ENCODE results near the gene MYL2.
"Not testable (repeated sequence)": the region's sequence is repeated elsewhere in the genome, so short reads cannot be mapped to it uniquely, and the experiment has no call there.

MYL2 gene, protein sequence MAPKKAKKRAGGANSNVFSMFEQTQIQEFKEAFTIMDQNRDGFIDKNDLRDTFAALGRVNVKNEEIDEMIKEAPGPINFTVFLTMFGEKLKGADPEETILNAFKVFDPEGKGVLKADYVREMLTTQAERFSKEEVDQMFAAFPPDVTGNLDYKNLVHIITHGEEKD

DNA sequence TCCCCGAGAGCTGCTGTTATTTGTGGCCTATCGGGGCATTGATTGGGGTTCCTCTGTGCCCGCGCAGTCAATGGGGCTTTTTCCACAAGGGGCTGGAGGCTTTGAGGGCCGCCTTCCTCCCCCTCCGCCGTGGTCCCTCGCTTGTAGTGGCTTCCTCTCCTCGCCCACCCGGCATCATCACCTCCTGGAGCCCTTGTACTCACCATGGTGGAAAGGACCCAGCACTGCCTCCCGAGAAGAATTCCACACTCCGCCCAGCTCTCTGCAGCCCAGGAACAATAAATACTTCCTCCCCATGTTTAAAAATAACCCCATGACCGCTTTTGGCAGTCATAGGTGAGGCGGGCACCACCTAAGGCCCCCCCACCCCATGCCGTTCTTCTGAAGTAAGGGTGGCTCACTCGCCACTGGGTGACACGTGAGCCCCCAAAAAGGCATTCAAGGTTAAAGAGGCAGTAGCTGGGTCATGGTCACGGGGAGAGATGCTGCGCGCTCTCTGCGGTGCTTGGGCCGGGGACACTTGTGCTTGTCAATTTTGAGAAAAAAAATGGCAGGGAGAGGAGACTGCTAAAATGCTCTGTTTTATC lies at the start of gene MYL2:
TSS of gene MYL2 (minus strand) at position 256 of the 587 bp plus-strand sequence. CDS start at position 206, 50 bp downstream.
- no peak for DNase-seq

DNA sequence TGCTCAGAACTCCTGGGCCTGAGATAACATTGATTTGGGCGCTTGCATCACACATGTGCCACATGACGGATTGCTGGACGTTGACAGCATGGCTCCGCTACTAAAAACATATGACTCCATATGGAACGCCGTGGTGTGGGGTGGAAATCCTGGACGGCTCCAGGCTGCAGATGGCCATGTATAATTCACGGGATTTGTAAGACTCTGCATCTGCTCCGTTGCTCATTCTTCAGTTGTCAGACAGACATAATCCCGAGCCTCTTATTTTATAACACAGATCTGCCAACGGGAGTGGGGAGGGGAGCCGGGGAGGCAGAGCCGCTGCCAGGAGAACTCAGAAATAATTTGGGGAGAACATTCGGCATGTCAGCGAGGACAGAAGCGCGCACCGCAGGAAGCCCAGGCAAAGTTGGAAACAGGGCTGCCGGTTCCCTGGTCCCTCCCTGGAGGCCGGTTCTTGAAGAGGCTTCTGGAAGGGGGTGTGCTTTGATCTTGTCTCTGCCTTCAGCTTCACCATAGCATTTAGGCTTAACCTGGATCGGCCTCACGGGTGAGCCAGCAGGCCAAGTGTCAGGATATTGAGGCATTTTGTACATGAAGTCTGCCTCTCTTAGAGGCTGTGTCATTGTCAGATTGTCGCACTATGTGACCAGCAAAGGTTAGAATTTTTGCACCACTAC lies 45.8 kb upstream of the MYL2 start:
- no peak for DNase-seq

DNA sequence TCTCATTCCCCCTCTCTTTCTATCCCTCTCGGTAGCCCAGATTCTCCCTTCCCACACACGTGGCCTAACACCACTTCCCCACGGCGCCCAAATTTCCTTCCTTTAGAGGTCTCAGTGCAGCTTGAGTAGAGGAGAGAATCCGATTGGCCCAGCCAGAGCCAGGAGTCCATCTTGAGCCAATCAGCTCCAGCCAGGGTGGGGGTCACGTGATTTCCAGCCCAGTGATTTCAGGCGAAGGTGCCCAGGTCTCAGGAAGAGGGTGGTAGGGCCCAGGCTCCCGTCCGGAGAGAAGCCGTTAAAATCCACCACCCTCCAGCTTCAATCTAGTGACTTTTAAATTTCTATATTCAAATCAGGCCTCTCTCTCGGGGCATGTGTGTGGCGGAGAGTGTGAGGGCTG lies 45.2 kb upstream of the MYL2 start:
- DNase-seq, result no peak

DNA sequence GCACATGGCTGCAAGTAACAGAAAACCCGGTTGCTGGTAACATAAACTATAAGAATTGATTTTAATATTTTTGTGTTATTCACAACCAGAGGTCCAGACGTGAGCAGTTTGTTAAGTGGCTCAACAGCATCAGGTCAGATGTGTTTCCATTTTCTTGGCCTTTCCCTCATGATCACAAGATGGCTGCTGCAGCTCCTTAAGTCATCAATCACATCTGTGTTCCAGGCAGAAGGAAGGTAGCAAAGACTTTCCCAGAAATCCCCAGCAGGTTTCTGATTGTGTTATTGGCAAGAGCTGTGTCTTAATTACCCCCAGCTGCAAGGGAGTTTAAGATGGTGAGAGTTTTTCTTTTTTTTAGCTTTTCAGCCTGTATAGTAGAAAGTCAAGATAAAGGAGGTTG lies 40.4 kb upstream of the MYL2 start:
- DNase-seq, result no peak

DNA sequence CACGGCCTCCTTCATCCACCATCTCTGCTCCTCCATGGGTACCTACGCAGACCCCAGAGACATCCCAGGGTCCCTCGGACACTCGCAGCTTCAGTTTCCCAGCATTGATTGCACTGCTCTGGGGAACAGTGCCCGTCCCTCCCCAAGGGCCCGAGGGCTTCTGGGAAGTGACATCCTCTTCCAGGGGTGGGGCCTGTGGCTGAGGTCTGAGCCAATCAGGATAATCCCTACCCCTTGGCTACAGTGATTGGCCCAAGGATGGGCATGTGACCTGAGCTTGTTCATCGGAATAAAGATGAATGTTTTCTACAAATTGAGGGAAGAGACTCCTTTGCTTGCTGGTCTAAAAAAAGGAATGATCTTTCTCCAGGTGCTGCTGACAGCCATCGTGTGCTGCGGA lies 37.3 kb upstream of the MYL2 start:
- DNase-seq, result no peak

DNA sequence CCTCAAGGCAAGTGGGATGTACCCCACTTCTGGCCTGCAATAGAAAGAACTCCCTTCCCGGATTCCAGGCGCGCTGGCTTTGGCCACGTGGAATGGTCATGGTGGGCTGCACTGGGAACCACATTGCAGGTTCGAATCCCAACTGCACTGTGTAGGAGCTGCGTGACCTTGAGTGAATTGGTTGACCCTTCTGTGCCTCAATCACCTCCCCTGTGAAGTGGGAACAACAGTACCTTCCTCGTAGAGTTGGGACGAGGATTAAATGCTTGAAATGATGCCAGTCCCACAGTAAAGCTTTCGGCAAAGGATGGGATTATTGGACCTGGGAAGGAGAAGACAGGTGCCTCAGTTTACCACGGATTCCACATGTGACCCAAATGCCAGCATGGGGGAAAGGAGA lies 36.8 kb upstream of the MYL2 start:
- no peak for DNase-seq

DNA sequence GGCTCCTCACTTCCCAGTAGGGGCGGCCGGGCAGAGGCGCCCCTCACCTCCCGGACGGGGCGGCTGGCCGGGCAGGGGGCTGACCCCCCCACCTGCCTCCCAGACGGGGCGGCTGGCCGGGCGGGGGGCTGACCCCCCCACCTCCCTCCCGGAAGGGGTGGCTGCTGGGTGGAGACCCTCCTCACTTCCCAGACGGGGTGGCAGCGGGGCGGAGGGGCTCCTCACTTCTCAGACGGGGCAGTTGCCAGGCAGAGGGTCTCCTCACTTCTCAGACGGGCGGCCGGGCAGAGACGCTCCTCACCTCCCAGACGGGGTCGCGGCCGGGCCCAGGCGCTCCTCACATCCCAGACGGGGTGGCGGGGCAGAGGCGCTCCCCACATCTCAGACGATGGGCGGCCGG lies 30.5 kb upstream of the MYL2 start:
- DNase-seq, result not testable (repeated sequence)

DNA sequence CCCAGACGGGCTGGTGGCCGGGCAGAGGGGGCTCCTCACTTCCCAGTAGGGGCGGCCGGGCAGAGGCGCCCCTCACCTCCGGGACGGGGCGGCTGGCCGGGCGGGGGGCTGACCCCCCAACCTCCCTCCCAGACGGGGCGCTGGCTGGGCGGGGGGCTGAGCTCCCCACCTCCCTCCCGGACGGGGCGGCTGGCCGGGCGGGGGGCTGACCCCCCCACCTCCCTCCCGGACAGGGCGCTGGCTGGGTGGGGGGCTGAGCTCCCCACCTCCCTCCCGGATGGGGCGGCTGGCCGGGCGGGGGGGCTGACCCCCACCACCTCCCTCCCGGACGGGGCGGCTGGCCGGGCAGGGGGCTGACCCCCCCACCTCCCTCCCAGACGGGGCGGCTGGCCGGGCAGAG lies 30.1 kb upstream of the MYL2 start:
- DNase-seq, result not testable (repeated sequence)

DNA sequence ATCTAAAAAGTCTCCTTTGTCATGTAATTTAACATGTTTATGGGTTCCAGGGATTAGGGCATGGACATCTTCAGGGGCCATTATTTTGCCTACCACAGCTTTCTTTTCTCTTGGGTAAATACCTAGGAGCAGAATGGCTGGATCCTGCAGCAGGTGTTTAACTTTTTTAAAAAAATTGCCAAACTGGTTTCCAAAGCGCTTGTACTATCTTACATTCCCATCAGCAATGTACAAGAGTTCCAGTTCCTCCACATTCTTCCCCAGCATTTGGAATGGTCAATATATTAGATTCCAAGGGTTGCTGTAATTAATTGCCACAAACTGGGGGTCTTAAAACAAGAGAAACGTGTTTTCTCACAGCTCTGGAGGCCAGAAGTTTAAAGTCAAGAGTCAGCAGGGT lies 27.7 kb upstream of the MYL2 start:
- DNase-seq, result no peak

DNA sequence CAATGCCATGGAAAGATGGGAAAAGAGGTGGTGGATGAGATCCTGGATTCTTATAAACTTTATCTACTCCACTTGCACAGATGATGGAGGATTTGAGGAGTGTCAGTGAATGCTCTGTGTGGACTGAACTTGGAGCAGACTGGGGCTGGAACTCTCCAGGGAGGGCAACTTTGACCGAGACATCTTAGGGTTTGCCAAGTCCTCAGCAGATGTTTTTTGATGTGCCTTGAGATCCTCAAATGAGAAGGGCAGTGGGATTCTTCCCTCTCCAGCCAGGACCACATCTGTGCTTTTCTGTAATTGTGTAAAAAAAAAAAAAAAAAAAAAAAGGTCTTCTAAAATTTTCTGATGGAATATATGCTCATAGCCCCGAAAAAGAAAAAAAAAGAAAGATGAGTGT lies 23.0 kb upstream of the MYL2 start:
- no peak for DNase-seq

DNA sequence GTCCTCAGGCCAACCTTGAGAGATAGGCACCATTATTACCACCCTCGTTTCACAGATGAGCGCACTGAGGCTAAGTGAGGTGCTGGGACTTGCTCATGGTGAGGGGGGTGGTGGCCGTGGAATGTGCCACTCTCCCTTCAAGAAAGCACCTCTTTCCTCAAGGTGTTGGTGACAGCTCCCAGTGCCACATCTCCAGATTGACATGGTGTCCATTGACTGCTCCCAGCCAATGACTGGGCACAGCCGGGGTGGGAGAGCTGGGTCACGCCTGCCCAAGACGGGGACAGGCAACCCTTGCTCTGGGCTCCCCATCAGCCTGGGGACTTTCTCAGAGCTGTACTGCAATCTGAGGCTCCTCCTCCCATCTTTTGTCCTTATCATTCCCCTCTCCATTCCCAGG lies 21.0 kb upstream of the MYL2 start:
- DNase-seq, result no peak

DNA sequence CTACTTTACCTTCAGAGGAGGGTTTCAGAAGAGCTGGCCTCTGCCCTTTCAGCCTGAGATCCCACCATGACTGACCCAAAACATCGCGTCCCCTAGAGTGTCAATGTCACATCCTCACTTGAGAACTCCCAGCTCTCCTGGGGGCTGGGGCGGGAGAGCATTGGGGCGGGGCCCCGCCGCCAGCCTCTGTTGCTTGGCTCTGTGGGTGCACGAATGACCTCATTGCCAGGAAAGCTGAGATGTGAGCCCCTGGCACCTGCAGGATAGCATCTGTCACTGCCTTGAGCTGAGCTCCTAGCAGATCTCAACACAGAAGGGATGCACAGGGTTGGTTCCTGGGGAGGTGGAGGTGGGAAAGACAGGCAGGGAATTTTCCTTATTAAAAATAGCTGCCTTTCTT lies 20.6 kb upstream of the MYL2 start:
- DNase-seq, result no peak

DNA sequence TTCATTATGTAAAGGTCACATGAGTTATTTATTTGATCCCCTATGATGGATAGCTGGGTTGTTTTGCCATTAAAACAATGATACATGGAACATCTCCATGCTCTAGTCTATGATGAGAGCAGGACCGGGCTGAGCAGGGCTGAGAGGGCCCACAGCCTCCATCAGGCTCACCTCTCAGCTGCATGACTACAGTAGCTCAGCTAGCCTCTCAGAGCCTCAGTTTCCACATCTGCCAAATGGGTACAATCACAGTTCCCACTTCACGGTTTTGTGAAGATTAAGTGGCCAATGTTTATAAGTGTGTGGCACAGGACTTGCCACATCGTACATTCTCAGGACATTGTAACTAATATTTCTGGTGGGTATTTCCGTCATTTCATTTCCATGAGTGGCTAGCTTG lies 19.9 kb upstream of the MYL2 start:
- DNase-seq, result no peak

DNA sequence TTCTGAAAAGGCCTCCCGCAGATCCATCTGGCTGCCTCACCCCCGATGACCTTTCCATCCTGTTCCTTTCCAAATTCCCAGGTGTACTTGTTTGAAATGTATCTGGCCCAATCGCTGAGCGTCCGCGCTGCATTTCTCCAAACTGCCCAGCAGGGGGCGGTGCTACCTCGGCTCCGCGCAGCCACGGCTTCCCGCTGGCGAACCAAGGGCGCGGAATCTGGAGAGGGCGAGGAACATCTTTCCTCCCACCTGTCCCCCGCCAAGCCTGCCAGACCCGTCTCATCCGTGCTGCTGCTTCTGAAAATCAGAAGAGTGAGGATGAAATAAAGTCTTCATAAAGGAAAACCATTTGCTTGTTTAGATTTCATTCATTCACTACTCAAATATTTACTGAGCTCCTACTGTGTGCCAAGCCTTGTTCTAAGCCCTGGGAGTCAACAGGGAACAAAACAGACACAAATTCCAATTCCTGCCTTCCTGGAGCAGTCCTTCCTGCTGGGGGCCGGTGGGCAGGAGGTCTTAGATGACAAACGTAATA lies 16.8 kb upstream of the MYL2 start:
- peak; percentile 90 for DNase-seq

DNA sequence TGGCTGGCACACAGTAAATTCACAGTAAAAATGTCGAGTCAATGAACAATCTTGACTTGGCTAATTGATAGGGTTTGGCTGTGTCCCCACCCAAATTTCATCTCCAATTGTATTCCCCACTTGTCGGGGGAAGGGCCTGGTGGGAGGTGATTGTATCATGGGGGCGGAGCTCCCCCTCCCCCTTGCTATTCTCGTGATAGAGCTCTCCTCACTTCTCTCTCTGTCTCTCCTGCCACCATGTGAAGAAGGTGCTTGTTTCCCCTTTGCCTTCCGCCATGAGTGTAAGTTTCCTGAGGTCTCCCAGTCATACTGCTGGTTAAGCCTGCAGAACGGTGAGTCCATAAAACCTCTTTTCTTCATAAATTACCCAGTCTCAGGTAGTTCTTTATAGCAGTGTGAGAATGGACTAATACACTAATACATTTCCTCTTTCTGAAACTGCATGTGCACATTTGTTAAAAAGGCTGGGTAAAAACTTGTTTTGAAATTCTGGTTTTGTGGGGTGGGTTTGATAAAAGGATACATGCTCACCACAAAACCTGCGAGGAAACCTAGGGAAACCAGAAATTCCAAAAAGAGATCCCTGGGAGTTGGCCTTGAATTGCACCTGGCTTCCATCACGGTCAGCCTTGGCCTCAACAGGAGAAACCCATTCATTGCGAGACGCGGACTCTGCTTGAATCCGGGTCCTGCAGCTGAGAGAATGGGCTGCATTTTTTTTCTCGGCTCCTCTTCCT lies 16.2 kb upstream of the MYL2 start:
- DNase-seq, result no peak

DNA sequence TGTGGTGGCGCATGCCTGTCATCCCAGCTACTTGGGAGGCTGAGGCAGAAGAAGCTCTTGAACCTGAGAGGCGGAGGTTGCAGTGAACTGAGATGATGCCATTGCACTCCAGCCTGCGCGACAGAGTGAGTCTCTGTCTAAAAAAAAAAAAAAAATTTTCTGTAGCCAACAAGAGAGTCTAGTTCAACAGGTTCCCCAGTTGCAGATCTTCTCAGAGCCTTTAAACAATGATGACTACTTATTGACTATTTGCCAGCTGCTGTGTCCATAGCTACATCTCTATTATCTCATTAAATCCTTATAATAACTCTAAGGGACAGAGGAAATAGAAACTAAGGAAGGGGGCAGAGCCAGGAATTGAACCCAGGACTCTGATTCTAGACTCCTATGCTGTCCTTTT lies 15.2 kb upstream of the MYL2 start:
- no peak for DNase-seq

DNA sequence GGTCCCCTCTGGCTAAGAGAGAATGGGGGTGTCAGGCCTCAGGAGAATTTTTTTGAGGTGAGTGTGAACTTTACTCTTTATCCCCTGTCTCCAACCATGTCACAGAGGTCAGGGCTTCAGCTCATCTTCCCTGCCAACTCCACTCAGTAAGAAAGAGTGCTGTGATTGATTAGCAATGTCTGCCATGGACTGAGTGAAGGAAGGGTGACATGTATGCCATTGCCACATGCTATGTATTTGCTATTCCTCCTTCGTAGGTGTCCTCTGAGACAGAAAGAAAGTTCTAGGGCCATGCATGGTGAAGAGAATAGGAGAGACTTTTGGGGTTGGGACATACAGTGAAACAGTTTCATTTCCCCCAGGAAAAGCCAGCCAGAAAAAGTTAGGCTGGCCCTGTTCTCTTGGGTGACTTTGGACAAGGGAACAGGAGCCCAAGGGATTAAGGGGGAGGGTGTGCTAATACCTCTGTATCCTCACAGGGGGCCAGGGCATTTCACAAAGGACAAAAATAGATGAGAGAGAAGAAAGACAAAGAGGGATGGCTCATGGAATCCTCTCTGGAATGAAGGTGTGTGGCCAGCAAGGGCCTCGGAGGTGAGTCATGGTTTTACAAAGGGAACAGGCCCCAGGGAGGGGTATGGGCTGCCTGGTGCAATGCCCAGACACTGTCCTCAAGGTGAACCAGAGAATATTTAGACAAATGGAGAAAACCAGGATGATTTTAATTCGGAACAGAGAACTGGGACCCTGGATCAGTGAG lies 13.9 kb upstream of the MYL2 start:
- no peak for DNase-seq

DNA sequence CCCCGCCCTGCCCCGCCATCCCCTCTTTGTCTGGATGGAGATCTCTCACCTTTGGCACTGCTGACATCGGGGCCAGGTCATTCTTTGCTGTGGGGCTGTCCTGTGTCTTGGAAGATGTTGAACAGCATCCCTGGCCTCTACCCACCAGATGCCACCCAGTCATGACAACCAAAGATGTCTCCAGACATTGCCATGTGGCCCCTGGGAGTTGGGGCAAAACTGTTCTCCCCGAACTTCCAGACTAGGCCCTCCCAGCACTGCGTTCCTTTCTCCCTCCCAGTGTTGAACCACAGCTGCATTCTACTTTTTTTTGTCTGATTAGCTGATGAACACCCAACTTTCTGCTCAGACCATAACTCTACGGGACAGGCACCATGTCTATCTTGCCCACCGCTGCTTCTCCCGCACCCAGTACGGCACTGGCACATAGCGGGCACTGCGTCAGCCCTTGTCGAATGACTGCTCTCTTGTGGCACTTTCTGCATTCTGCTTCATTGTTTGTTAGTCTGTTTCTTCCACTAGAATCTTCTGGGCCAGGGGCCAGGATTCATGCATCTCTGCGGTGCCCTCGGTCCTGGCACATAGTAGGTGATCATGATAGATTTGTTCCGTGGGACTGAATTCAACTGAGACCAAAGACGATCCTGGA lies 13.1 kb upstream of the MYL2 start:
- no peak for DNase-seq

DNA sequence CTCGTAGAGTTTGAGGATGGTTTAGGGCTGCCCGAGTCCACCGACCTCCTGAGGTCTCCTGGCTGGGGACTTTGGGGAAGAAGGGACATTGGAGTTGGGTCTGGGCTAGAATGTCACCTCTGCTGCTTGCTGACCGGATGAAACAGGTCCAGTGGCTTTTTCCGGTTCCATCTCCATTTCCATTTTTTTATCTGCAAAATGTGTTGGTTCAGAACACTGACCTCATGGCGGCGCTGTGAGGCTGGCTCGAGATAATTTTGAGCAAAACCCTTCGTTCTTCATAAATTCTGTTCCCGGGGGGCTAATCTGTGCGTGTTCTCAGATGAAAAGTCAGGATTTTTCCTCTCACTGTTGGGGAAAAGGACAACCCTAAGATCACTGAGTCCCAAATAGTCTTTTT lies 11.7 kb upstream of the MYL2 start:
- DNase-seq, result peak; percentile 34

DNA sequence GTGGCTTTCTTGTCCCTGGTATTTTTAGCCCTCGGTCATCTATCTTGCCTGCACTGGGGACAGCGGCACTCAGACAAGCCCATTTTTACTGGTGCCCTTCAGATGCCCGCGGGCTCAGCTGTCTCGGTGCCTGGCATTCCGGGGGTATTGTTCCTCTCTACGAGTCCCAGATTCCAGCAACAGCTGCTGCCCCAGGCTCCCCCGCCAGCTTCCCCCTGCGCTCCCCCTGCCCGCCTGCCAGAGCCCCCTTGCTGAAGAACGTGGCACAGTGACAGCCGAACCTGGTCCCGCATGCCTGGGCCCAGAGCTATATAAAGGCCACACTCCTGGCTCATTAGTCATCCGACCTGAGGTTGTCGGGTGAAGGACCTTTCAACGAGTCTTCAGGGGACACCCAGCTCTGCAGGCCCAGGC lies 10.9 kb upstream of the MYL2 start:
- DNase-seq, result peak; percentile 37

DNA sequence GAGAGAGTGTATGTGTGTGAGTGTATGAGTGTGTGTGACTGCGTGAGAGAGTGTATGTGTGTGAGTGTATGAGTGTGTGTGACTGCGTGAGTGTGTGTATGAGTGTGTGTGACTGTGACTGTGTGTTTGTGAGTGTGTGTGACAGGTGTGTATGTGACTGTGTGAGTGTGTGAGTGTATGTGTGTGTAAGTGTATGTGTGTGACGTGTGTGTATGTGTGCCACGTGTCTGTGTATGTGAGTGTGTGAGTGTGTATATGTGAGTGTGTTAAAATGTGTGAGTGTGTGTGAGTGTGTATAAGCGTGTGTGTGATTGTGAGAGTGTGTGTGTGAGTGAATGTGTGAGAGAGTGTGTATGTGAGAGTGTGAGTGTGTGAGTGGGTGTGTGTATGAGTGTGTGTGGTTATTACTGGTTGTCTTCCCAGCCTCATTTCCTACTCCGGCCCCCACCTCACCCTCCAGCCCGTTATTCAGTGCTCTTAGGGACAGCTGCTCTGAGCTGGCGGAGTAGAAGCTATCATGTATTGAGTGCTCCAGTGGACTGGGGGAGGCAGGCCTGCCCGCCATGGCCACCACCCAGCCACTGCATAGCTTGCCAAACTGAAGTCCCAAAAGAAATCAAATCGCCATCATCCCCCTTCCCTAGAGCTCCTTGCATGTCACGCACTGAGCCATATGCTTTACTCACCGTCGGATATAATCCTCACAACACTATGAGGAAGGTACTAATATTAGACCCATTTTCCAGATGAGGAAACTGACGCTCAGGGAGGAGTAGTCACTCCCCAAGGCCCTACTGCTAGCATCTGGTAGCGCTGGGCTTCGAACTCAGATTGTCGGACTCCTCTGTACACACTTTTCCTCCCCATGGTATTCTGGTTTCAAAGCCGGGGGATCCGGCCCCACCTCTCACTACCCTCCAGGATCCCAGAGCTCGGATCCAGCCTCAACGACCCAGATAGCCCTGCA lies 10.3 kb upstream of the MYL2 start:
- DNase-seq, result peak; percentile 12
